Measurements from ENCODE around the gene IDE.
"Not testable (repeated sequence)": the region's sequence is repeated elsewhere in the genome, so short reads cannot be mapped to it uniquely, and the experiment has no call there.

Gene IDE

DNA sequence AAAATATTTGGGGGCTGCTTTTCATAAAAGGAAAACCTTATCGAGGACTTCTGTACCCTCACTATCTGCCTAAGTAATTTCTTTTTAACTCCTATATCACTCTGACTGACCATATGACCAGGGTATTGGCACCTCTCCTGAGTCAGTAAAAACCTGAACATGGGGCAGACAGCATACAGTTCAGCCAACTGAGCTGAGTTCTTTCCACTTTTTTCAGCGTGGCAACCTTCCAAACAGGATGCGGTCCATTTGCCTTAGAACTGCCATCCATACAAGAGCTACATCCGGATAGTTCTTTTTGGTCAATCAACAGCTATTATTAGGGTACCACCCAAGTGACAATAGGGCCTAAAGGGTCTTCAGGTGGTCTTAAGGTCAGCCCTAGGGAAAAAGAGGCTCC is 160.4 kb downstream of the IDE start:
- no peak for DNase-seq

DNA sequence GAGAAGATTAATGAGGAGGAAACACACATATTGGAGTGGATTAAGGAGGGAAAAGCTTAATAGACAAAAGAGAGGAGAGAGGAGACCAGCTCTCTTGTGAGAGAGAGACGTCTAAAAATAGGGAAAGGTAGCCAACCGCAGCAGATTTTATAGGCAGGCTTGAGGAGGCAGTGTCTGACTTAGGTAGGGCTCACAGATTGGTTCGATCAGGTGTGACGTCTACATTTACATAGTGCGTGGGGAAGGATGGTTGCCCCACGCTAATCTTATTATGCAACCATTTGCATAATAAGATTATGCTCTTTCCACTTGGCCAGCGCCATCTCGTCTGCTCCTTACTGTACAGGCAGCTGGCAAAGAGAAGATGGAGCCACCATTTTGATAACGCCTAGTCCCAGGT is 160.9 kb downstream of the IDE start:
- DNase-seq: no peak

DNA sequence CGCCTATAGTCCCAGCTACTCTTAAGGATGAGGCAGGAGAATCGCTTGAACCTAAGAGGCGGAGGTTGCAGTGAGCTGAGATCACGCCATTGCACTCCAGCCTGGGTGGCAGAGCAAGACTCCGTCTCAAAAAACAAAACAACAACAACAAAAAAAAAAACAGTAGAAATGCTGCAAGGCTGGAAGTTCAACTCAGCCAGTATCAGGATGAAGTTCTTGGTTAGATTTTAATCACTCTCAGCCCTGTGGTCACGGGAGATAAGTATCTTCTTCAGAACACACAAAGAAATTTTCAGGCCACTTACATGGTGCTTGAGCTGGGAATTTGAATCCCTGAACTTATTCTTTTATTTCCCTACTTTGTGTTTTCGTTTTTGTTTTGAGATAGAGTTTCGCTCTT is 162.5 kb downstream of the IDE start:
- DNase-seq: no peak

DNA sequence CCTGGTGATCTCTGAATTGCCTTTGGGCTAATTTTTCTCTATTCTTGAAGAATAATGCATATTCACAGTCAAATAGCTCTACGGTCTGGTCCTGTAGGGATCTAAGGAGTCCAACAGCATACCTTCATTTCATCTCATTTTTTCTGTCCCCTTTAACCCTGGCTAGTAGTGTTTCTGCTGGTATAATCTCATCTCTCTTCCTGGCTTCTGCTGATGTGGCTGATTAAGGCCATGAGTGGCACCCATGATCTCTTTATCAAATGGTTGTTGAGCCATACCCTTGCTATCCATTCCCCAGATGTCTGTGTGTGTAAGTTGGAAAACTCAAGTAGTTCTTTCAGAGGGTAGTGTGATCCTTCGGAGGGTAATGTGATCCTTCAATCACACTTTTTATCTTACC is 163.4 kb downstream of the IDE start:
- DNase-seq: no peak

DNA sequence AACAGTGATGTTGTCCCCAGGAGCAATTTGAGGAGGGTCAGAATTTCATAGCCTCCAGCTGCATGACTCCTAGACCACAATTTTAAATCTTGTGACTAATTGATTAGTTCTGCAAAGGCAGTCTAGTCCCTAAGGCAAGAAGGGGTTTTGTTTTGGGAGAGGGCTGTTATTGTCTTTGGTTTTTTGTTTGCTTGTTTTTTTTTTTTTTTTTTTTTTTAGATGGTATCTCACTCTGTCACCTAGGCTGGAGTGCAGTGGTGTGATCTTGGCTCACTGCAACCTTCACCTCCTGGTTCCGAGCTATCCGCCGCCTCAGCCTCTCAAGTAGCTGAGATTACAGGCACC is 165.9 kb downstream of the IDE start:
- DNase-seq: no peak

DNA sequence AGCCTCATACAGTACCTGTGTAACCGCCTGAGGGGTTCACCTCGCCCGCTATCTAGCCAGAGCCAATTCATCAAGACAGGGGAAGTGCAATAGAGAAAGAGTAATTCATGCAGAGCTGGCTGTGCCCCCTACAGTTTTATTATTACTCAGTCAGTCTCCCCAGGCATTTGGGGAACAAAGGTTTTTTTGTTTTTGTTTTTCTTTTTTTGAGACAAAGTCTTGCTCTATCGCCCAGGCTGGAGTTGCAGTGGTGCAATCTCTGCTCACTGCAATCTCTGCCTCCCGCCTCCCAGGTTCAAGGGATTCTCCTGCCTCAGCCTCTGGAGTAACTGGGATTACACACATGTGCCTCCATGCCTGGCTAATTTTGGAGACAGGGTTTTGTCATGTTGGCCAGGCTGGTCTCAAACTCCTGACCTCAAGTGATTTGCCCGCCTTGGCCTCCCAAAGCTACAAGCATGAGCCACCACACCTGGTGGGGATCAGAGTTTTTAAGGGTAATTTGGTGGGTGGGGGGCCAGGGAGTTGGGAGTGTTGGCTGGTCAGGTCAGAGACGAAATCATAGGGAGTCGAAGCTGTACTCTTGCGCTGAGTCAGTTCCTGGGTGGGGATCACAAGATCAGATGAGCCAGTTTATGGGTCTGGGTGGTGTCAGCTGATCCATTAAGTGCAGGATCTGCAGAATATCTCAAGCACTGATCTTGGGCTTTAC is 166.4 kb downstream of the IDE start:
- no peak for DNase-seq

DNA sequence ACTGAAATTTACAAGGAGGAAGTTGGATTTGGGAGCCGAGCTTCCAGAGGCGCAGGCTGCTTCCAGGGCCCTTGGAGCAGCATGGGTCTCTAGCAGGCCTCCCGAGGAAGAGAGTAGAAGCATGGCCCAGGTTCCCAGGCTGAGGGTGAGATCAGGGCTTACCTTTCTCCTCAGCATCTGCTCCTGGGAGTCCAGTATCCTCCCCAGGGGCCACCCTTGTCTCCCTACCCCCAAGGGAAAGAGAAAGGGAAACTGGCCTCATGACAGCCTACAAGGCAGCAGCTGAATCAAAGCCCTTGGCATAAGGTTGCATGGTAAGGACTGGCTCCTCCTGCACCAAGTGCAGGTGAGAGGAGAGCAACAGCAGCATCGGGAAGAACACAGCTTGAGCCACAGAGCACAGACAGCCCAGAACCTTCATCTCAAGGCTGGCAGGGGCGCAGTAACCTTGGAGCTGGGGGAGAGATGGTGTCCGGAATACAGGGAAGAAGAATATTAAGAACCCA is 168.4 kb downstream of the IDE start:
- no peak for DNase-seq

DNA sequence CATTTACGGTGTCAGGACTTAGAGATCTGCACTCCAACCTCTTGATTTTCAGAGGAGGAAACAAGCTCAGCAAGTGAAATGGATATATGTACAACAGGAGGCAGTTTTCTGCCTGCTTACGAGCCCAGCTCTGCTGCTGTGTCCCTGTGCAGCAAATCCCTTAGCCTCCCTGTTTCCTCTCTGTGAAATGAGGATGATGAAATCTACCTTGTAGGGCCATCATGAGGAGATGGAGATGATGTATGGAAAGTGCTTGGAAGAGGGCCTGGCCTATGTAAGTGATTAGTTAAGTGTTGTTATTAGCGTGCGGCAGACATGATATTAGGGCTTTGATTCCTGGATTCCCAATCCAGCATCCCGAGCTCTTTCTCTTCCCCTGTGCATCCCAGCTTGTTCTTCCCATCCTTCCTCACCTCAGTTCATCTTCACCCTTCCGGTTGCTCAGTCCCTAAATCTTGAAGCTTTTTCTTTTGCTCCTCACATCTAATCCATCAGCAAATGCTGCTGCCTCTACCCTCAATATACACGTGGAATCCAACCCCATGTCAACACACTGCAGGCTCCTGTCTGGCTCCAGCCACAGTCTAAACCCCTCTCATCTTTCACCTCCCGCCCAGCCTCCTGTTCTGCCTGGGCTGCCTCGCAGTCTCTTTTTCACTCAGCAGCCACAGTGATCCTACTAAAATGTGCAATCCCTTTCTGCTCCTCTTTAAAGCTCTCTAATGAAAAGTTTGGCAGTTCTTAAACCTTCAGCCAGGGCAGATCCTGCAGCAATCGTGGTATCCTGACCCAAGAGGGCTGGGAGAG is 169.1 kb downstream of the IDE start:
- DNase-seq: no peak

DNA sequence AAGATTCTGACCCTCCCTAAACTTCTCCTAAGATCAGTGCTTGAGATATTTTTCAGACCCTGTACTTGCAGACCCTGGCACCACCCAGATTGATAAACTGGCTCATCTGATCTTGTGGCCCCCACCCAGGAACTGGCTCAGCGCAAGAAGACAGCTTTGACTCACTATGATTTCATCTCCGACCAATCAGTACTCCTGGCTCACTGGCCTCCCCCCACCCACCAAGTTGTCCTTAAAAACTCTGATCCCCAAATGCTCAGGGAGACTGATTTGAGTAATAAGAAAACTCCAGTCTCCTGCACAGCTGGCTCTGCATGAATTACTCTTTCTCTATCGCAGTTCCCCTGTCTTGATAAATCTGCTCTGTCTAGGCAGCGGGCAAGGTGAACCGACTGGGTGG is 171.7 kb downstream of the IDE start:
- DNase-seq: not testable (repeated sequence)
